Kidney epithelial cell (primary cell): Measurements from ENCODE around the gene NPHP4. TPM values are rescaled to one million over a fixed set of nuclear protein-coding genes. Genes with fewer than 3 reads are reported as not detected.

Experiments
- DNase-seq: peaks from one replicate; pipeline ENCODE4 v3.0.0-alpha.2; 2010; ENCODE audit warnings: low read depth
- H3K27me3 ChIP-seq: 2 replicates; pipeline ENCODE4 v1.6.0; 2011; ENCODE audit warnings: low read length; ENCODE audit not compliant: control insufficient read depth, insufficient read depth
- H3K36me3 ChIP-seq: 2 replicates; pipeline ENCODE4 v1.5.1; 2011; ENCODE audit warnings: low read length; ENCODE audit not compliant: control insufficient read depth, insufficient read depth
- H3K4me3 ChIP-seq: 2 replicates; pipeline ENCODE4 v1.5.1; 2011; ENCODE audit warnings: low read depth, mild to moderate bottlenecking, control low read depth, low read length
- total RNA-seq: library from RNA; depleted of rRNA; stranded (reverse); fragments of >200 nt; gene quantifications from 2 replicates; pipeline ENCODE4 v1.2.3, GENCODE V29; 2015
- TF ChIP-seq, protein P1 (sequence below): IDR thresholded peaks from 2 replicates; pipeline ENCODE4 v1.5.1; 2011; ENCODE audit warnings: mild to moderate bottlenecking, moderate library complexity, low read length, control low read depth, inconsistent platforms; ENCODE audit not compliant: insufficient read depth, poor library complexity, severe bottlenecking

The NPHP4 gene
- total RNA-seq, 1 donor from 2014 or later = 6.6 TPM

DNA sequence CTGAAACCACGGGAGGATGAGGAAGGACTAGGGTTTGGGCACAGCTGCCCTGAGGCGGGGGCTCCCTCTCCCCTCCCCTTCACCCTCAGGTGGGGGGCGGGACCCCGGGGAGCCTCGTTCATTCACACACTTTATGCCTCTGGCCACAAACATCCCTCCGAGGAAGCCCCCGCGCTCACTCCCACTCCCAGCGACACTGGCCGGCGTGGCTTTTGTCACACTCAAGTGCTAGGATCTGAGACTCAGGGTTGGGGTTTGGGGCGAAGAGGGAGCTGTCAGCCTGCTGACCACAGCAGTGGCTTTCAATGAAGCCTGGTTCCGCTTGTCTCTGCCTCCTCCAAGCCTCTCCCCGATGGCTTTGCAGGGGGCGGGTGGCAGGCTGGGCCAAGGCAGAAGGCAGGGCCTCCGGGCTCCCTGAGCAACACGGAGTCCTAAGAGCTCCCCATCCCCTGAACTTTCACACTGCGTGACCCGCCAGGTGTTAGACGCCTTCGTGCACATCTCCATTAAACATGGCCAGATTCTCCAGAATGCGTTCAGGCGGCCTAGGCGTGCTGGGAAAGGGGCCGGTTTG lies 178.1 kb downstream of the NPHP4 start:
- H3K36me3 ChIP-seq = no peaks in the 10 kb centered on the region
- H3K4me3 ChIP-seq = no peak overlapping the region
- DNase-seq = no peak
- TF ChIP-seq, protein P1, sequence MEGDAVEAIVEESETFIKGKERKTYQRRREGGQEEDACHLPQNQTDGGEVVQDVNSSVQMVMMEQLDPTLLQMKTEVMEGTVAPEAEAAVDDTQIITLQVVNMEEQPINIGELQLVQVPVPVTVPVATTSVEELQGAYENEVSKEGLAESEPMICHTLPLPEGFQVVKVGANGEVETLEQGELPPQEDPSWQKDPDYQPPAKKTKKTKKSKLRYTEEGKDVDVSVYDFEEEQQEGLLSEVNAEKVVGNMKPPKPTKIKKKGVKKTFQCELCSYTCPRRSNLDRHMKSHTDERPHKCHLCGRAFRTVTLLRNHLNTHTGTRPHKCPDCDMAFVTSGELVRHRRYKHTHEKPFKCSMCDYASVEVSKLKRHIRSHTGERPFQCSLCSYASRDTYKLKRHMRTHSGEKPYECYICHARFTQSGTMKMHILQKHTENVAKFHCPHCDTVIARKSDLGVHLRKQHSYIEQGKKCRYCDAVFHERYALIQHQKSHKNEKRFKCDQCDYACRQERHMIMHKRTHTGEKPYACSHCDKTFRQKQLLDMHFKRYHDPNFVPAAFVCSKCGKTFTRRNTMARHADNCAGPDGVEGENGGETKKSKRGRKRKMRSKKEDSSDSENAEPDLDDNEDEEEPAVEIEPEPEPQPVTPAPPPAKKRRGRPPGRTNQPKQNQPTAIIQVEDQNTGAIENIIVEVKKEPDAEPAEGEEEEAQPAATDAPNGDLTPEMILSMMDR = no peak
- no peaks in the 10 kb centered on the region for H3K27me3 ChIP-seq

DNA sequence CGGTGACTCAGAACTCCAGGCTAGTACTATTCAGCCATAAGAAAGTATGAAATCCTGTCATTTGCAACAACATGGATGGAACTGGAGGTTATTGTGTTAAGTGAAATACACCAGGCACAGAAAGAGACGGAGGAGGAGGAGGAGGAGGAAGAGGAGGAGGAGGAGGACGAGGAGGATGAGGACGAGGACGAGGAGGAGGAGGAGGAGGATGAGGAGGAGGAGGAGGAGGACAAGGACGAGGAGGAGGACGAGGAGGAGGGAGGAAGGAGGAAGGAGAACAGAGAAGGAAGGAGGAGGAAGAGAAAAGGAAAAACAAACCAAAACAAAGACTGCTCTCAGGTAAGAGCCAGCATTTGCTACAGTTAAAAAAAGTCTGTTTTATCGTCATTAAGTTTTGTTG lies 178.7 kb downstream of the NPHP4 start:
- TF ChIP-seq, protein P1 = no peak
- H3K27me3 ChIP-seq = no peaks in the 10 kb centered on the region

More for the DNA sequence above, 178.7 kb downstream of the NPHP4 start:
- no peak overlapping the region for H3K4me3 ChIP-seq
- no peak for DNase-seq
- H3K36me3 ChIP-seq = no peaks in the 10 kb centered on the region

Other genes with a start within 250 kb of the NPHP4 start
- gene KCNAB2, start 53.5 kb upstream of the NPHP4 start, total RNA-seq = 1.6 and 2.7 TPM in 2 replicates
- gene CHD5, start 187.9 kb upstream of the NPHP4 start, total RNA-seq = under 0.01 and 0.08 TPM in 2 replicates
- gene RPL22, start 207.2 kb upstream of the NPHP4 start, total RNA-seq = 193 and 205 TPM in 2 replicates
- gene RNF207, start 213.7 kb upstream of the NPHP4 start, total RNA-seq = 20.1 and 32.0 TPM in 2 replicates
- 67.1 and 68.0 TPM in 2 replicates for gene ICMT, start 243.5 kb upstream of the NPHP4 start, total RNA-seq